ENCODE data around the gene DLG2.

DNA sequence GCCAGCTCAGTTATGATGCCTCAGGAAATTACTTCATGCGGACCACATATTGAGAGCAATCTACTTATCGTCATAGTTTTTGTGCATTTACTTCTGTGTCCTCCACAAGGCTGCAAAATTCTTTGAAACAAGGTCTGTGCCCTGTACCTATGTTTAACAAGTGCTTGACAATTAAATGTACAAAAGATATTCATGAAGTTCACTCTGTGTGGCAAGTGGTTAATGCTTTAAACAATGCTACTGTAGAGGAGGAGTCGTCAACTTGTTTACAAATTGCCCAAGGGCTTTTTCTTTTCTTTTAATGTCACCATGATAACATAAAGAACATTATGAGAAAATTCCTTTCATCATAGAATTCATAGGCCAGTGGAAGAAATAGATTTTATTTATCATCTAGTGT lies 1469.5 kb downstream of the DLG2 start:
- TF ChIP-seq CHD1 (IDR thresholded peaks at IDR 0.05; ENCODE audit: low read depth, low read length) (no peak), CTCF (IDR thresholded peaks at IDR 0.05; ENCODE audit: control extremely low read depth in 1 of 3, insufficient read depth in 1 of 3, low read depth in 1 of 3, low read length in 3 of 3) (no peak), RAD21 (IDR thresholded peaks at IDR 0.05 in 1 of 2, conservative IDR thresholded peaks at IDR 0.05 in 1 of 2; ENCODE audit: low read depth in 2 of 2, low read length in 2 of 2) (no peak), POLR2A (IDR thresholded peaks at IDR 0.05; ENCODE audit: control extremely low read depth in 1 of 2, low read depth in 2 of 2, low read length in 2 of 2) (no peak), CREB1 (IDR thresholded peaks at IDR 0.05) (no peak), MAX (IDR thresholded peaks at IDR 0.05) (no peak), FOSL1 (IDR thresholded peaks at IDR 0.05; ENCODE audit: insufficient read depth, low read depth, low read length) (no peak), USF2 (IDR thresholded peaks at IDR 0.05; ENCODE audit: low read length) (no peak), CHD2 (IDR thresholded peaks at IDR 0.05; ENCODE audit: low read length) (no peak), JUND (IDR thresholded peaks at IDR 0.05; ENCODE audit: low read length) (no peak)
